Naive thymus-derived CD8-positive, alpha-beta T cell (primary cell): ENCODE data around the gene TNFRSF14. TPM values are rescaled to one million over a fixed set of nuclear protein-coding genes. Genes with fewer than 3 reads are reported as not detected.

ENCODE experiments used
- ATAC-seq, 2 donors: fragments of 150-1000 bp; cut with Tn5 transposase in 1 of 2; sonication (Bioruptor Pico), chemical (Tn5 transposase) in 1 of 2; 1 replicate in 1 of 2; 2 replicates in 1 of 2; pipeline ENCODE4 v1.10.0; 2021; ENCODE audit warnings: mild to moderate bottlenecking in 2 of 2, moderate library complexity in 2 of 2
- POLR2A ChIA-PET: fragments of 350-600 bp; sonication (Branson Sonifier 250); formaldehyde crosslinking; loops from one replicate; lab custom pipeline; 2021; ENCODE audit warnings: antibody characterized with exemption; lab: Charles Lee
- DNase-seq, 10 donors: peaks; one replicate each; pipeline versions ENCODE4 v3.0.0 to v3.0.0-alpha.2; 2020 to 2022
- H3K27ac Mint-ChIP-seq, 10 donors: one replicate each; pipeline ENCODE4 v1.8.0; 2020 to 2022; ENCODE audit warnings: mild to moderate bottlenecking in 10 of 10, mixed read lengths in 10 of 10, moderate library complexity in 4 of 10, inconsistent platforms in 1 of 10
- H3K27me3 Mint-ChIP-seq, 5 donors: one replicate each; pipeline ENCODE4 v1.8.0; 2021 to 2022; ENCODE audit warnings: mixed read lengths in 5 of 5
- H3K36me3 Mint-ChIP-seq, 3 donors: one replicate each; pipeline ENCODE4 v1.8.0; 2020 to 2022; ENCODE audit warnings: mixed read lengths in 3 of 3, mild to moderate bottlenecking in 2 of 3, inconsistent platforms in 1 of 3
- H3K4me1 Mint-ChIP-seq, 4 donors: one replicate each; pipeline ENCODE4 v1.8.0; 2021 to 2022; ENCODE audit warnings: mixed read lengths in 4 of 4
- H3K4me3 Mint-ChIP-seq, 10 donors: one replicate each; pipeline ENCODE4 v1.8.0; 2020 to 2022; ENCODE audit warnings: mild to moderate bottlenecking in 10 of 10, mixed read lengths in 10 of 10, moderate library complexity in 6 of 10, inconsistent platforms in 1 of 10
- H3K9me3 Mint-ChIP-seq, 9 donors: one replicate each; pipeline ENCODE4 v1.8.0; 2020 to 2022; ENCODE audit warnings: mixed read lengths in 9 of 9, mild to moderate bottlenecking in 3 of 9, inconsistent platforms in 1 of 9, moderate library complexity in 1 of 9
- polyA plus RNA-seq, 3 donors: library from polyadenylated mRNA; unstranded; fragments of 300-500 nt; fragmentation: Illumina TruSeq; gene quantifications; one replicate each; pipeline ENCODE4 v1.2.3, GENCODE V29; 2021
- total RNA-seq, 8 experiments: library from RNA in 2 of 8; stranded (reverse) in 2 of 8; gene quantifications; one replicate each; pipeline ENCODE4 v1.2.3 and lab custom pipeline; 2021 to 2026

The TNFRSF14 gene
- total and polyA plus RNA-seq, 5 experiments from 2014 or later, result 45.8 to 190 (median 61.6) TPM

GRCh38 chr1:2556678-2557481, 709 bp downstream of the TNFRSF14 start:
- H3K9me3 Mint-ChIP-seq, result no peaks in the 10 kb centered on the region
- peaks cover 29 to 66% (median 47%) of the 10 kb centered on the region in 4 donors for H3K4me1 Mint-ChIP-seq
- peaks cover 0 to 28% (median 4%) of the 10 kb centered on the region in 3 donors for H3K36me3 Mint-ChIP-seq
- peak in 1 of 2 donors; percentile 1 for ATAC-seq
- no peaks in the 10 kb centered on the region for H3K27me3 Mint-ChIP-seq
- POLR2A ChIA-PET, result interaction anchor here (0.7 to 11.9 kb wide), 15 partner anchors 8 to 367 kb away, joined by 3 to 408 read pairs (median 11); partner anchors contain the start of genes MORN1, PANK4, PEX10 and PRXL2B
- peak overlapping the region; percentile 93 to 99 (median 98) for H3K27ac Mint-ChIP-seq
- peak overlapping the region; percentile 91 to 99 (median 98) for H3K4me3 Mint-ChIP-seq
- no peak for DNase-seq

- peak overlapping the region; percentile 91 to 99 (median 98) for H3K4me3 Mint-ChIP-seq
- ATAC-seq (no peak), DNase-seq (no peak)
- no peaks in the 10 kb centered on the region for H3K27me3 Mint-ChIP-seq
- no peaks in the 10 kb centered on the region for H3K9me3 Mint-ChIP-seq
- peak overlapping the region; percentile 75 to 99 (median 97) for H3K27ac Mint-ChIP-seq
- peaks cover 0 to 28% (median 4%) of the 10 kb centered on the region in 3 donors for H3K36me3 Mint-ChIP-seq
- POLR2A ChIA-PET, result interaction anchor here (1.6 to 11.9 kb wide), 11 partner anchors 7 to 145 kb away, joined by 5 to 408 read pairs (median 20); partner anchors contain the start of genes PANK4, PEX10 and PRXL2B
- H3K4me1 Mint-ChIP-seq, result peaks cover 29 to 66% (median 47%) of the 10 kb centered on the region in 4 donors
These were observed 1.6 kb downstream of the TNFRSF14 start for GRCh38 chr1:2557482-2558400.

GRCh38 chr1:2558420-2558819, 2.2 kb downstream of the TNFRSF14 start:
- Mint-ChIP-seq H3K27me3 (no peaks in the 10 kb centered on the region), H3K4me3 (peak overlapping the region; percentile 60 to 99 (median 94)), H3K27ac (peak overlapping the region in 9 of 10 donors; percentile 19 to 99 (median 88)), H3K4me1 (peaks cover 29 to 66% (median 47%) of the 10 kb centered on the region in 4 donors), H3K9me3 (no peaks in the 10 kb centered on the region), H3K36me3 (peaks cover 0 to 28% (median 4%) of the 10 kb centered on the region in 3 donors)
- POLR2A ChIA-PET, result interaction anchor here (1.6 to 11.9 kb wide), 4 partner anchors 13 to 143 kb away, joined by 5 to 408 read pairs (median 24); partner anchors contain the start of genes PANK4 and PRXL2B
- no peak for ATAC-seq
- DNase-seq, result no peak

DNA sequence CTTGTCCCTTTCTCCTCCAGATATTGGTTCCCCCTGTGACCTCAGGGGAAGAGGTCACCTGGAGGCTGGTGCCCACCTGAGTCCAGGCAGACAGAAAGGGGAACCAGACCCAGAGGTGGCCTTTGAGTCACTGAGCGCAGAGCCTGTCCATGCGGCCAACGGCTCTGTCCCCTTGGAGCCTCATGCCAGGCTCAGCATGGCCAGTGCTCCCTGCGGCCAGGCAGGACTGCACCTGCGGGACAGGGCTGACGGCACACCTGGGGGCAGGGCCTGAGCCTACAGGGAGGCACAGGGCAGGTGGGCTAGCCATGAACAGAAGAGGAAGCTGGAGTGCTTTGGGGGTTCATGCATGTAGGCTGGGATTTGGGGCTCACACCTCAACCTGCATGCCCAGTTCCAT, 2.7 kb downstream of the TNFRSF14 start:
- Mint-ChIP-seq H3K4me1 (peaks cover 29 to 63% (median 46%) of the 10 kb centered on the region in 4 donors), H3K27me3 (no peaks in the 10 kb centered on the region), H3K27ac (peak overlapping the region in 8 of 10 donors; percentile 19 to 98 (median 72)), H3K4me3 (peak overlapping the region; percentile 58 to 99 (median 72)), H3K36me3 (peaks cover 0 to 33% (median 4%) of the 10 kb centered on the region in 3 donors), H3K9me3 (no peaks in the 10 kb centered on the region)
- no peak for DNase-seq
- no peak for ATAC-seq
- POLR2A ChIA-PET, result interaction anchor here (1.6 to 11.9 kb wide), 4 partner anchors 12 to 143 kb away, joined by 5 to 408 read pairs (median 24); partner anchors contain the start of genes PANK4 and PRXL2B

- no peak for ATAC-seq
- Mint-ChIP-seq H3K9me3 (no peaks in the 10 kb centered on the region), H3K4me3 (peak overlapping the region in 1 of 10 donors; percentile 56), H3K4me1 (peaks cover 25 to 58% (median 41%) of the 10 kb centered on the region in 4 donors), H3K27me3 (no peaks in the 10 kb centered on the region), H3K36me3 (peaks cover 0 to 35% (median 4%) of the 10 kb centered on the region in 3 donors), H3K27ac (peak overlapping the region in 2 of 10 donors; percentile 7 to 24)
- DNase-seq, result no peak
- POLR2A ChIA-PET, result interaction anchor here (0.9 to 11.9 kb wide), 5 partner anchors 11 to 23 kb away, joined by 3 to 408 read pairs (median 7); partner anchors contain the start of gene PRXL2B
These were observed 3.5 kb downstream of the TNFRSF14 start for GRCh38 chr1:2559509-2560298.

GRCh38 chr1:2560299-2561073, 4.3 kb downstream of the TNFRSF14 start:
- no peaks in the 10 kb centered on the region for H3K27me3 Mint-ChIP-seq
- ATAC-seq, result no peak
- no peaks in the 10 kb centered on the region for H3K9me3 Mint-ChIP-seq
- H3K27ac Mint-ChIP-seq, result peak overlapping the region in 4 of 10 donors; percentile 9 to 62 (median 26)
- DNase-seq, result peak in 1 of 10 donors; percentile 65
- peaks cover 27 to 57% (median 37%) of the 10 kb centered on the region in 4 donors for H3K4me1 Mint-ChIP-seq
- H3K36me3 Mint-ChIP-seq, result peaks cover 0 to 35% (median 4%) of the 10 kb centered on the region in 3 donors
- peak overlapping the region in 2 of 10 donors; percentile 25 to 48 for H3K4me3 Mint-ChIP-seq
- POLR2A ChIA-PET, result interaction anchor here (0.9 to 11.9 kb wide), 5 partner anchors 11 to 146 kb away, joined by 3 to 408 read pairs (median 7); partner anchors contain the start of gene PRXL2B

DNA sequence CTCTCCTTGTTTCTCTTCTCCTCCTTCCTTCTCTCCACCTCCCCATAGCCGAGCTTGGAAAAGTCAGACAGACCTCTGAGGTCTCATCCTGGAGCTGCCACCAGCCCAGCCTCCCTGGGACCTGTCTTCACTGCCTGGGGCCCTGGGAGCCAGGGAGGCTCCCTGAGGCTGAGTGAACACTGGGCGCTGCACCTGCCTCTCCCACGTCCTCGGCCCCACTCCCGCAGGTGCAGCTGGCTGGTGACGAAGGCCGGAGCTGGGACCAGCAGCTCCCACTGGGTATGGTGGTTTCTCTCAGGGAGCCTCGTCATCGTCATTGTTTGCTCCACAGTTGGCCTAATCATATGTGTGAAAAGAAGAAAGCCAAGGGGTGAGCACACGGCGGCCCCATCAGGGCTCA, 5.3 kb downstream of the TNFRSF14 start:
- DNase-seq (no peak), ATAC-seq (no peak)
- Mint-ChIP-seq H3K4me3 (peak overlapping the region in 4 of 10 donors; percentile 4 to 54 (median 20)), H3K27me3 (no peaks in the 10 kb centered on the region), H3K36me3 (peaks cover 0 to 35% (median 3%) of the 10 kb centered on the region in 3 donors), H3K4me1 (peaks cover 22 to 48% (median 33%) of the 10 kb centered on the region in 4 donors), H3K9me3 (no peaks in the 10 kb centered on the region), H3K27ac (peak overlapping the region in 8 of 10 donors; percentile 10 to 88 (median 48))
- POLR2A ChIA-PET, result interaction anchor here (0.6 to 11.9 kb wide), 8 partner anchors 10 to 616 kb away, joined by 3 to 408 read pairs (median 6); partner anchors contain the start of gene PRXL2B

DNA sequence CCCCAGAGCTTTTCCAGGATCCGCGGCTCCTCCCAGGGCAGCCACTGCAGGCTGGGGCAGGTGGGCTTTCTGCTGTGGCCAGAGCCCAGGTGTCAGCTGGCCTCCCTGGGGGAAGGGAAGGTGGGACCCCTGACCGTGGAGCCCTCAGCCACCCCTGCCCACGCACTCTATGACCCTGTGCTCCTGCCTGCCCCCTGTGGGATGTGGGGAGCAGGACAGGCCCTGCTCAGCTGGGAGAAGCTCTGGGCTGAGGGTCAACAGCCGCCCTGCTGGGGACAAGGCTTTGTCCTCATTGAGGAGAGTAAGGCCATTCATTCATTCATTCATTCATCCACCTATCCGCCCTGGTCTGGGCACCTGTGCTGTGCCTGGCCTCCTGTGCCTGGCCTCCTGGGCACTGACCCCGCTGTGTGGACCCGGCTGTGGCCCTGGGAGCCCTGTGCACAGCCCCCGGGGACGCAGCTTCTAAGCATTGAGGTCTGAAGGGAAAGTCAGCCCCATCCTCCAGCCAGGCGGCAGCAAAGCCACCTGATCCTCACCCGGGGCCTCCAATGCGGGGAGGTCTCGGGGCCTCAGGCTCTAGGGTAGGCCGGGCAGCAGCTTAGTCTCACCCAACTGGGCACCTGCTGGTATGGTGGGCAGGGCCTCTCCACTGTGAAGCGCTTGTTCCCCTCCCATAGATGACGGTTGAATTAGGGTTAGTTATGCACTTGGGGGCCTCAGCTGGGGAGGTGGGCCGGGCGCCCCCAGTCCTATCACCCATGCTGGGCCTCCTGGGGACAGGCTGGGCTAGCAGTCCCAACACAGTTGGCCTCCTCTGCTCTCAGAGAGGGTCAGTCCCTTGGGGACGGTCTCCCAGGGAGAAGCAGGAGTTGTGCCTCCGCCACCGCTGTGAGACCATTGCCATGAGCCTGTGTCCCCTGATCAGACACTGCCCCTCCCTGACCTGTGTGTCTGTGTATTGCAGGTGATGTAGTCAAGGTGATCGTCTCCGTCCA, 6.0 kb downstream of the TNFRSF14 start:
- POLR2A ChIA-PET, result interaction anchor here (0.6 to 11.9 kb wide), 8 partner anchors 9 to 617 kb away, joined by 3 to 408 read pairs (median 6); partner anchors contain the start of gene PRXL2B
- peaks cover 19 to 42% (median 31%) of the 10 kb centered on the region in 4 donors for H3K4me1 Mint-ChIP-seq
- H3K27me3 Mint-ChIP-seq, result no peaks in the 10 kb centered on the region
- peak in 1 of 10 donors; percentile 61 for DNase-seq
- peaks cover 0 to 35% (median 0%) of the 10 kb centered on the region in 3 donors for H3K36me3 Mint-ChIP-seq
- ATAC-seq, result peak; percentile 61 to 65
- H3K9me3 Mint-ChIP-seq, result no peaks in the 10 kb centered on the region
- H3K27ac Mint-ChIP-seq, result peak overlapping the region in 4 of 10 donors; percentile 45 to 79 (median 62)
- no peak overlapping the region for H3K4me3 Mint-ChIP-seq

DNA sequence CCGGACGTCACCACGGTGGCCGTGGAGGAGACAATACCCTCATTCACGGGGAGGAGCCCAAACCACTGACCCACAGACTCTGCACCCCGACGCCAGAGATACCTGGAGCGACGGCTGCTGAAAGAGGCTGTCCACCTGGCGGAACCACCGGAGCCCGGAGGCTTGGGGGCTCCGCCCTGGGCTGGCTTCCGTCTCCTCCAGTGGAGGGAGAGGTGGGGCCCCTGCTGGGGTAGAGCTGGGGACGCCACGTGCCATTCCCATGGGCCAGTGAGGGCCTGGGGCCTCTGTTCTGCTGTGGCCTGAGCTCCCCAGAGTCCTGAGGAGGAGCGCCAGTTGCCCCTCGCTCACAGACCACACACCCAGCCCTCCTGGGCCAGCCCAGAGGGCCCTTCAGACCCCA, 7.0 kb downstream of the TNFRSF14 start:
- POLR2A ChIA-PET, result interaction anchor here (11.9 kb wide), 1 partner anchor 19 kb away, joined by 408 read pairs; the partner anchor contains the start of gene PRXL2B
- Mint-ChIP-seq H3K27ac (peak overlapping the region in 4 of 10 donors; percentile 37 to 90 (median 46)), H3K4me1 (peaks cover 11 to 36% (median 26%) of the 10 kb centered on the region in 4 donors), H3K4me3 (no peak overlapping the region), H3K36me3 (peaks cover 0 to 35% (median 0%) of the 10 kb centered on the region in 3 donors), H3K27me3 (no peaks in the 10 kb centered on the region), H3K9me3 (no peaks in the 10 kb centered on the region)
- ATAC-seq, result no peak
- no peak for DNase-seq
